ENCODE measurements around the gene ATP5ME. TPM values are rescaled to one million over a fixed set of nuclear protein-coding genes. Genes with fewer than 3 reads are reported as not detected.

ATP5ME gene
- total and polyA plus RNA-seq, 2 donors from 2014 or later: 248 to 1,928 TPM

GRCh38 chr4:677431-678293, 3.6 kb upstream of the ATP5ME start:
- Histone ChIP-seq H3K36me3 (ENCODE audit: control insufficient read depth in 2 of 3, insufficient read depth in 3 of 3, low read length in 3 of 3) (no peaks in the 10 kb centered on the region), H3K4me3 (ENCODE audit: low read length in 3 of 3) (no peak overlapping the region), H3K9me3 (ENCODE audit: control insufficient read depth in 2 of 3, insufficient read depth in 1 of 3, low read length in 3 of 3) (no peaks in the 10 kb centered on the region), H3K4me1 (ENCODE audit: control insufficient read depth in 2 of 3, insufficient read depth in 2 of 3, low read depth in 1 of 3, low read length in 3 of 3) (peaks cover 0 to 21% (median 0%) of the 10 kb centered on the region in 3 donors), H3K27ac (ENCODE audit: low read depth in 2 of 2, low read length in 2 of 2) (no peak overlapping the region), H3K9ac (ENCODE audit: low read length in 3 of 3) (no peak overlapping the region), H3K27me3 (ENCODE audit: control insufficient read depth, insufficient read depth, low read length) (no peaks in the 10 kb centered on the region)
- DNase-seq (peak in 1 of 5 donors; percentile 73), FAIRE-seq (no peak)
- no peak for TF ChIP-seq CTCF (IDR thresholded peaks at IDR 0.05; ENCODE audit: borderline replicate concordance, extremely low read depth, insufficient read depth)
- intact Hi-C loops (cut with DNase I): no loop called here

GRCh38 chr4:676871-677235, 2.8 kb upstream of the ATP5ME start:
- Histone ChIP-seq H3K4me1 (ENCODE audit: control insufficient read depth in 2 of 3, insufficient read depth in 2 of 3, low read depth in 1 of 3, low read length in 3 of 3) (peaks cover 0 to 21% (median 0%) of the 10 kb centered on the region in 3 donors), H3K27me3 (ENCODE audit: control insufficient read depth, insufficient read depth, low read length) (no peaks in the 10 kb centered on the region), H3K9me3 (ENCODE audit: control insufficient read depth in 2 of 3, insufficient read depth in 1 of 3, low read length in 3 of 3) (no peaks in the 10 kb centered on the region), H3K27ac (ENCODE audit: low read depth in 2 of 2, low read length in 2 of 2) (no peak overlapping the region), H3K36me3 (ENCODE audit: control insufficient read depth in 2 of 3, insufficient read depth in 3 of 3, low read length in 3 of 3) (peaks cover 0 to 4% (median 4%) of the 10 kb centered on the region in 3 donors), H3K9ac (ENCODE audit: low read length in 3 of 3) (no peak overlapping the region), H3K4me3 (ENCODE audit: low read length in 3 of 3) (no peak overlapping the region)
- no peak for TF ChIP-seq CTCF (IDR thresholded peaks at IDR 0.05; ENCODE audit: borderline replicate concordance, extremely low read depth, insufficient read depth)
- FAIRE-seq: no peak
- peak in 1 of 5 donors; percentile 79 for DNase-seq
- intact Hi-C loops (cut with DNase I): no loop called here

- Histone ChIP-seq H3K9me3 (ENCODE audit: control insufficient read depth in 2 of 3, insufficient read depth in 1 of 3, low read length in 3 of 3) (no peaks in the 10 kb centered on the region), H3K36me3 (ENCODE audit: control insufficient read depth in 2 of 3, insufficient read depth in 3 of 3, low read length in 3 of 3) (peaks cover 0 to 9% (median 8%) of the 10 kb centered on the region in 3 donors), H3K9ac (ENCODE audit: low read length in 3 of 3) (no peak overlapping the region), H3K27ac (ENCODE audit: low read depth in 2 of 2, low read length in 2 of 2) (no peak overlapping the region), H3K27me3 (ENCODE audit: control insufficient read depth, insufficient read depth, low read length) (no peaks in the 10 kb centered on the region), H3K4me1 (ENCODE audit: control insufficient read depth in 2 of 3, insufficient read depth in 2 of 3, low read depth in 1 of 3, low read length in 3 of 3) (peaks cover 0 to 21% (median 0%) of the 10 kb centered on the region in 3 donors), H3K4me3 (ENCODE audit: low read length in 3 of 3) (no peak overlapping the region)
- peak in 3 of 5 donors; percentile 37 to 74 (median 70) for DNase-seq
- intact Hi-C loops (cut with DNase I): no loop called here
- FAIRE-seq: no peak
- TF ChIP-seq CTCF (IDR thresholded peaks at IDR 0.05; ENCODE audit: borderline replicate concordance, extremely low read depth, insufficient read depth): no peak
These were observed 2.1 kb upstream of the ATP5ME start for GRCh38 chr4:675980-676870.

Data from kidney (tissue), 14 donors.